PC-3 (cell line): Measurements from ENCODE around the gene RPL32. TPM values are rescaled to one million over a fixed set of nuclear protein-coding genes. Genes with fewer than 3 reads are reported as not detected.

Experiments used
- ATAC-seq: fragments of 200-7000 bp; cut with Tn5 transposase; 2 replicates; pipeline ENCODE4 v1.9.1; 2020; ENCODE audit warnings: mild to moderate bottlenecking, moderate library complexity
- Bru-seq: library from RNA; stranded (reverse); fragments of 400-500 nt; gene quantifications from one replicate; lab custom pipeline; 2021; lab: Mats Ljungman, UMichigan
- BruChase-seq, 2 experiments: library from RNA; stranded (reverse); fragments of 400-500 nt; gene quantifications; one replicate each; lab custom pipeline; 2021; lab: Mats Ljungman, UMichigan
- BruUV-seq: library from RNA; stranded (reverse); fragments of 400-500 nt; replicated peaks from 2 replicates; lab custom pipeline; 2021; lab: Mats Ljungman, UMichigan
- CTCF ChIA-PET: fragments of 300-600 bp; sonication (Branson Sonifier 250); formaldehyde crosslinking; loops from one replicate; lab custom pipeline; 2022; ENCODE audit warnings: antibody characterized with exemption; lab: Charles Lee
- POLR2A ChIA-PET: fragments of 300-600 bp; sonication (Branson Sonifier 250); formaldehyde crosslinking; loops from one replicate; lab custom pipeline; 2022; ENCODE audit warnings: antibody characterized with exemption; ENCODE audit not compliant: unreplicated experiment; lab: Charles Lee
- DNase-seq: peaks from one replicate; pipeline ENCODE4 v3.0.0-alpha.2; 2015
- H2AFZ ChIP-seq: fragments of 300-600 bp; sonication (generic); 2 replicates; pipeline ENCODE4 v1.6.0; 2016; ENCODE audit warnings: antibody characterized with exemption, low read length
- H3F3A ChIP-seq: fragments of 300-600 bp; sonication (generic); one replicate; pipeline ENCODE4 v1.6.0; 2017; ENCODE audit warnings: antibody characterized with exemption, low read length, control low read depth, mild to moderate bottlenecking; ENCODE audit not compliant: unreplicated experiment
- H3K27ac ChIP-seq: fragments of 300-600 bp; sonication (generic); 2 replicates; pipeline ENCODE4 v1.5.1; 2016; ENCODE audit warnings: mild to moderate bottlenecking, low read length
- H3K27me3 ChIP-seq: fragments of 300-600 bp; sonication (generic); 2 replicates; pipeline ENCODE4 v1.6.1; 2016; ENCODE audit warnings: low read length, mixed read lengths
- H3K36me3 ChIP-seq: fragments of 300-600 bp; sonication (generic); 2 replicates; pipeline ENCODE4 v1.6.1; 2016; ENCODE audit warnings: low read depth, mixed run types, low read length, mixed read lengths
- H3K4me1 ChIP-seq: fragments of 300-600 bp; sonication (generic); 2 replicates; pipeline ENCODE4 v1.5.1; 2016; ENCODE audit warnings: low read length; ENCODE audit not compliant: insufficient read depth
- H3K4me2 ChIP-seq: fragments of 300-600 bp; sonication (generic); 2 replicates; pipeline ENCODE4 v1.6.0; 2016; ENCODE audit warnings: low read length
- H3K4me3 ChIP-seq: fragments of 300-600 bp; sonication (generic); 2 replicates; pipeline ENCODE4 v1.5.1; 2016; ENCODE audit warnings: mild to moderate bottlenecking, low read length, mixed read lengths
- H3K79me2 ChIP-seq: fragments of 300-600 bp; sonication (generic); 2 replicates; pipeline ENCODE4 v1.6.1; 2017; ENCODE audit warnings: low read length, mixed read lengths
- H3K9ac ChIP-seq: fragments of 300-600 bp; sonication (generic); 2 replicates; pipeline ENCODE4 v1.6.0; 2016; ENCODE audit warnings: mild to moderate bottlenecking, low read length
- H3K9me2 ChIP-seq: fragments of 300-600 bp; sonication (generic); replicated peaks from 2 replicates; pipeline ENCODE4 v1.6.1; 2016; ENCODE audit warnings: mixed run types, low read length, mixed read lengths
- H3K9me3 ChIP-seq: fragments of 300-600 bp; sonication (generic); 2 replicates; pipeline ENCODE4 v1.6.1; 2016; ENCODE audit warnings: low read length, mixed read lengths
- H4K20me1 ChIP-seq: fragments of 300-600 bp; sonication (generic); 2 replicates; pipeline ENCODE4 v1.6.1; 2016; ENCODE audit warnings: low read length, mixed read lengths
- EZH2 ChIP-seq: fragments of 300-600 bp; sonication (generic); IDR thresholded peaks from one replicate; pipeline ENCODE4 v1.6.1; 2017; ENCODE audit warnings: antibody characterized with exemption, mild to moderate bottlenecking, low read length; ENCODE audit not compliant: unreplicated experiment
- EZH2phosphoT487 ChIP-seq: fragments of 300-600 bp; sonication (generic); IDR thresholded peaks from 2 replicates; pipeline ENCODE4 v1.6.1; 2018; ENCODE audit warnings: mild to moderate bottlenecking, antibody characterized with exemption, low read length, borderline replicate concordance
- intact Hi-C: fragments of 100-400 bp; cut with micrococcal nuclease; formaldehyde crosslinking; loops from 2 replicates; pipeline ENCODE4 v1.9.0; 2023
- long read RNA-seq: library from polyadenylated mRNA; unstranded; transcript quantifications from one replicate; pipeline ENCODE4 v2.0.0, GENCODE V29; 2021; ENCODE audit not compliant: unreplicated experiment
- total RNA-seq: library from RNA; depleted of rRNA; stranded (reverse); fragments of >200 nt; gene quantifications from 2 replicates; pipeline ENCODE4 v1.2.3, GENCODE V29; 2014; rRNA removed
- TF ChIP-seq, protein P1 (sequence below): fragments of 300-600 bp; sonication (generic); conservative IDR thresholded peaks from 2 replicates; pipeline ENCODE4 v1.5.1; 2017; ENCODE audit warnings: antibody characterized with exemption, low read depth, mild to moderate bottlenecking, low read length

RPL32 gene
- total RNA-seq (2,037 and 2,663 TPM in 2 replicates), Bru-seq, nascent RNA (percentile 100 among the genes with signal in this experiment), BruChase-seq, experiment 1, labeled RNA remaining after a 6-hour chase (percentile 99 among the genes with signal in this experiment), BruChase-seq, experiment 2, labeled RNA remaining after a 2-hour chase (percentile 99 among the genes with signal in this experiment)
- long read RNA-seq, transcript RPL32-204 (4 exons, 2,117 nt), result major isoform, 980 of 1,154 reads
- long read RNA-seq, transcript RPL32-207 (3 exons, 631 nt), result minor isoform, 7 of 1,154 reads
- long read RNA-seq, transcript RPL32-202 (3 exons, 1,734 nt), result minor isoform, 20 of 1,154 reads
- long read RNA-seq, partial matches to known transcripts, result 87 of 1,154 reads
- long read RNA-seq, other reads (novel, unspliced or antisense), result 58 of 1,154 reads

DNA sequence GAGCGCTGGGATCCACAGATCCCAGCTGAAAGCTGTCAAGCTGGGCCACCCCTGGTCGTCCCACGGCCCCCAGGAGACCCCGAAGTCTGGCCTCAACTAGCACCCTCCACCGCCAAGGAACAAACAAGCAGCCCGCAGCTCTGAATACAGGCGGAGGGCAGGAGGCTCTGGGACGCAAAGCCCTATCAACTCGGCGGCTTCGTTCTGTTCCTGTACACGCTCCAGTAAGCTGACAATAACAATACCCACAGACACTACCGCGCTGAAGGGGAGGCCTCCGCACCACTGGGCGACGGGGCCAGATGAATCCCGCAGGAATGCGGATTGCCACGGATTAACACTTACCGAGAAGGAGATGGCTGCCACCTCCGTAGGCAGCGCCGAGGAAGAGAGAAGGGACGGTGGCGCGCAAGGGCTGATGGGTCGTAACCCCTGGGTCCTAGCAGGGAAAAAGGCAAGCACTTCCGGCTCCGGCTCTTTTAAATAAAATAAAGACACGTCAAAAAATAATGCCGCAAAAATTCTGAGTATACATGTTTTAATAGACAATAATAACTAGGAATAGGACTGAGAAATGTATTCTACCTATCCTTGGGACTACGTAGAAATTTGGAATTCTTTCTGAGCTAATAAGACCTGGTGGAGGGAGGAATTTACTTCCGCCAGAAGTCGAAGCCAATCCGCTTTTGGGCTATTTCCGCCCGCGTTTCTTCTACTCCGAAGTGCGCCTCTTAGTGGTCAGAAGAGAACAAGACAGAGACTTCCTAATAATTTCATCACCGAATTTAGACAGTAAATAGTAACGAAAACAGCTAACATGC, at the start of gene RPL32:
TSS of gene RPL32 (minus strand) at position 417 of the 821 bp plus-strand sequence. CDS start 1,328 bp downstream, outside the sequence.
- H3K9me3 ChIP-seq, result no peaks in the 10 kb centered on the region
- peaks cover 50% of the 10 kb centered on the region for H3K79me2 ChIP-seq
- H3K4me1 ChIP-seq, result peaks cover 30% of the 10 kb centered on the region
- peaks cover 46% of the 10 kb centered on the region for H4K20me1 ChIP-seq
- ATAC-seq (peak; percentile 82), DNase-seq (peak; percentile 96)
- intact Hi-C loops, result loop anchor here (1.0 to 2.0 kb wide), 2 partner anchors 12 to 51 kb away; no protein-coding TSS in a partner anchor
- peak within 1 kb of the TSS; percentile 55 for H3K27ac ChIP-seq
- no peak for TF ChIP-seq EZH2phosphoT487
- TF ChIP-seq, protein P1, sequence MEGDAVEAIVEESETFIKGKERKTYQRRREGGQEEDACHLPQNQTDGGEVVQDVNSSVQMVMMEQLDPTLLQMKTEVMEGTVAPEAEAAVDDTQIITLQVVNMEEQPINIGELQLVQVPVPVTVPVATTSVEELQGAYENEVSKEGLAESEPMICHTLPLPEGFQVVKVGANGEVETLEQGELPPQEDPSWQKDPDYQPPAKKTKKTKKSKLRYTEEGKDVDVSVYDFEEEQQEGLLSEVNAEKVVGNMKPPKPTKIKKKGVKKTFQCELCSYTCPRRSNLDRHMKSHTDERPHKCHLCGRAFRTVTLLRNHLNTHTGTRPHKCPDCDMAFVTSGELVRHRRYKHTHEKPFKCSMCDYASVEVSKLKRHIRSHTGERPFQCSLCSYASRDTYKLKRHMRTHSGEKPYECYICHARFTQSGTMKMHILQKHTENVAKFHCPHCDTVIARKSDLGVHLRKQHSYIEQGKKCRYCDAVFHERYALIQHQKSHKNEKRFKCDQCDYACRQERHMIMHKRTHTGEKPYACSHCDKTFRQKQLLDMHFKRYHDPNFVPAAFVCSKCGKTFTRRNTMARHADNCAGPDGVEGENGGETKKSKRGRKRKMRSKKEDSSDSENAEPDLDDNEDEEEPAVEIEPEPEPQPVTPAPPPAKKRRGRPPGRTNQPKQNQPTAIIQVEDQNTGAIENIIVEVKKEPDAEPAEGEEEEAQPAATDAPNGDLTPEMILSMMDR, result peak; percentile 87
- TF ChIP-seq EZH2, result no peak
- H3F3A ChIP-seq, result peaks cover 4% of the 10 kb centered on the region
- H3K4me3 ChIP-seq, result peak within 1 kb of the TSS; percentile 99
- BruUV-seq, result no TSS peak
- no peaks in the 10 kb centered on the region for H3K27me3 ChIP-seq
- H3K36me3 ChIP-seq, result peaks cover 46% of the 10 kb centered on the region
- H3K4me2 ChIP-seq, result peak within 1 kb of the TSS; percentile 94
- H3K9me2 ChIP-seq, result no peaks in the 10 kb centered on the region
- ChIA-PET POLR2A (interaction anchor here (0.7 kb wide), 1 partner anchor 78 kb away, joined by 4 read pairs; no protein-coding TSS in a partner anchor), CTCF (interaction anchor here (0.6 to 1.6 kb wide), 8 partner anchors 12 to 639 kb away, joined by 3 to 10 read pairs (median 5); partner anchors contain the start of gene HDAC11)
- H2AFZ ChIP-seq, result peak within 1 kb of the TSS; percentile 77
- H3K9ac ChIP-seq, result peak within 1 kb of the TSS; percentile 100

DNA sequence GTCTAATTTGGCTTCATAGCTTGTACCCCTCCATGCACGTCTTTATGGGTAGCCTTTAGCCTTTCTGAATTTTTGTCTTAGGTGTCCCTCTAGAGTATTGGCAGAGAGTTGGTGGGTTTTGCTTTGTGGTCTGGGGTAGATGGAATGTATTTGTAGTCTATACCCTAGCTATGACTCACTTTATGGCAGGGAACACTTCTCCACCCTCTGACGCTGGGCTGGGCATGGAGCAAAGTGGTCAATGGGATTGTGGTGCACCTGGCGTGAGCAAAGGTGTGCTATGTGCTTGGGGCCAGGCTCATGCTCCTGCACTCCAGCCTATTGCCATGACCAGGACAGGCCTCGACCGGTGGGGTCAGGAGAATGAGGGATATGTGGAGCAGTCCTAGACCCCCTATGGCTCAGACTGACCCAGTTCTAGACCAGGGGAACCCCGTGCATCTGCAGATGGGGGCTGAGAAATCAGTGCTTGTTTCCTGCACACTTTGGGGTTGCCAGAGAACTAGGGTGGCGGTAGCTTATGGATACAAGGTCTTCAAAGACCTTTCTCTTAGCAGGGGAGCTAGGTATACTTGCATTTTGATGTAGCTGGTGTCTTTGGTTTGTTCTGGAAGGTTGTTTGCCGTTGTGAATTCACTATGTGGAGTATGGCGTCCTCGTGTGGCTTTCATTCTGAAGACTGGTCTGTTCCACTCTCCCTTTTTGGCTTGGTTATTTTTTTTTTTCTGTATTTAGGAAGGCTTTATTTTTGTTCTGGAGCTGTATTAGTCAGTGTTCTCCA, 49.4 kb upstream of the RPL32 start:
- Histone ChIP-seq H3K27ac (no peak overlapping the region), H3K9me3 (no peaks in the 10 kb centered on the region), H3F3A (no peaks in the 10 kb centered on the region), H3K4me1 (peaks cover 22% of the 10 kb centered on the region), H3K9ac (no peak overlapping the region), H3K4me2 (no peak overlapping the region), H3K36me3 (no peaks in the 10 kb centered on the region), H2AFZ (no peak overlapping the region), H3K79me2 (no peaks in the 10 kb centered on the region), H3K4me3 (no peak overlapping the region), H3K9me2 (no peaks in the 10 kb centered on the region), H3K27me3 (no peaks in the 10 kb centered on the region), H4K20me1 (no peaks in the 10 kb centered on the region)
- BruUV-seq, result no TSS peak
- peak; percentile 58 for DNase-seq
- ChIA-PET POLR2A (no interaction called here), CTCF (interaction anchor here (0.5 to 2.6 kb wide), 6 partner anchors 23 to 575 kb away, joined by 3 to 11 read pairs (median 4); no protein-coding TSS in a partner anchor)
- intact Hi-C loops, result loop anchor here (5.0 to 10.0 kb wide), 4 partner anchors 68 to 406 kb away; partner anchors contain the start of genes MKRN2 and TSEN2
- ATAC-seq, result peak; percentile 35
- TF ChIP-seq EZH2 (no peak), EZH2phosphoT487 (no peak)
- TF ChIP-seq, protein P1, result peak; percentile 27; the same call in 1 of the 2 replicates
